Measurements from ENCODE around the gene CD244. TPM values are rescaled to one million over a fixed set of nuclear protein-coding genes. Genes with fewer than 3 reads are reported as not detected.

CD244 gene
- polyA plus RNA-seq, 1 donor from 2014 or later: not detected

DNA sequence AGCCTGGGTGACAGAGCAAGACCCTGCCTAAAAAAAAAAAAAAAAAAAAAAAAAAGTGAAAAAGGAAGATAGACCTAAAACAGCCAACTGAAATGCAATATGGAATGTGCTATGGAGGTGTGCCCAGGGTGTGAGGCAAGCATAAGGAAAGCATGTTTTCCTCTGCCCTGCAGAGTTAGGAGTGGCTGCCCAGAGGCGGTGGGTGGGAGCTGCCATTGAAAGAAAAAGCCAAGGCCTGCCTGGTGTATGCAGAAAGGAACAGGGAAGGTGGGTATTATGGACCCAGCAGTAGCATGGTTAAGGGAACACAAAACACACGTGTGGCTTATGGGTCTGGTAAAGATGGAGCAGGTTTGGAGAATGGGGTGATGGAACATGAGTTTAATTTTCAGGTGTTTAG, 8.9 kb downstream of the CD244 start:
- no peak overlapping the region for H2AFZ ChIP-seq (ENCODE audit: low read depth, low read length)
- no peak overlapping the region for H3K9ac ChIP-seq (ENCODE audit: low read length)
- no peaks in the 10 kb centered on the region for H3K27me3 ChIP-seq (ENCODE audit: insufficient read depth, low read depth, low read length)

DNA sequence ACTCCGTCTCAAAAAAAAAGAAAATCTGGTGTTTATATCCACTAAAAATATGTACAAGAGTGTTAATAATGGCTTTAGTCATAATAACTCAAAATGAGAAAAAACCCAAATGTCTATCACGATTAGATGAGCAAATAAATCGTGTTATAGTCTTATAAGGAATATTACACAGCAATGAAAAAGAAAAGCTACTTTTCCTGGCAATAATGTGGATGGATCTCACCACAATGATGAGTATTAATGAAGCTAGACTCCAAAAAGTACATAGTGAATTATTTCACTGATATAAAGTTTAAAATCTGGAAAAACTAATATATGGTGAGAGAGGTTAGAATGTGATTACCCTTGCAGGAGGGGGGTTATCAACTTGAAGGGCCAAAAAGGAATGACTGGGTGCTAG, 9.7 kb downstream of the CD244 start:
- H2AFZ ChIP-seq (ENCODE audit: low read depth, low read length): no peak overlapping the region
- no peaks in the 10 kb centered on the region for H3K36me3 ChIP-seq (ENCODE audit: insufficient read depth, low read length)
- no peaks in the 10 kb centered on the region for H3K27me3 ChIP-seq (ENCODE audit: insufficient read depth, low read depth, low read length)
- no peaks in the 10 kb centered on the region for H3F3A ChIP-seq (ENCODE audit: insufficient read depth, low read length, poor library complexity, severe bottlenecking)
- no peak overlapping the region for H3K4me3 ChIP-seq (ENCODE audit: low read length)
- H3K9ac ChIP-seq (ENCODE audit: low read length): no peak overlapping the region
- no peaks in the 10 kb centered on the region for H3K79me2 ChIP-seq (replicated peaks; ENCODE audit: insufficient read depth, low read length)
- H3K27ac ChIP-seq (ENCODE audit: low read length): no peak overlapping the region
- no peaks in the 10 kb centered on the region for H4K20me1 ChIP-seq (ENCODE audit: insufficient read depth)
- no peaks in the 10 kb centered on the region for H3K9me2 ChIP-seq (ENCODE audit: insufficient read depth, low read length)
- no peak overlapping the region for H3K4me2 ChIP-seq (ENCODE audit: low read length)
- H3K9me3 ChIP-seq (ENCODE audit: low read length): no peaks in the 10 kb centered on the region
- TF ChIP-seq EP300 (conservative IDR thresholded peaks at IDR 0.05; ENCODE audit: poor library complexity, severe bottlenecking): no peak
- TF ChIP-seq TAF1 (IDR thresholded peaks at IDR 0.05; ENCODE audit: low read depth): no peak
- TF ChIP-seq RAD21 (conservative IDR thresholded peaks at IDR 0.05): no peak
- TF ChIP-seq, protein P1, sequence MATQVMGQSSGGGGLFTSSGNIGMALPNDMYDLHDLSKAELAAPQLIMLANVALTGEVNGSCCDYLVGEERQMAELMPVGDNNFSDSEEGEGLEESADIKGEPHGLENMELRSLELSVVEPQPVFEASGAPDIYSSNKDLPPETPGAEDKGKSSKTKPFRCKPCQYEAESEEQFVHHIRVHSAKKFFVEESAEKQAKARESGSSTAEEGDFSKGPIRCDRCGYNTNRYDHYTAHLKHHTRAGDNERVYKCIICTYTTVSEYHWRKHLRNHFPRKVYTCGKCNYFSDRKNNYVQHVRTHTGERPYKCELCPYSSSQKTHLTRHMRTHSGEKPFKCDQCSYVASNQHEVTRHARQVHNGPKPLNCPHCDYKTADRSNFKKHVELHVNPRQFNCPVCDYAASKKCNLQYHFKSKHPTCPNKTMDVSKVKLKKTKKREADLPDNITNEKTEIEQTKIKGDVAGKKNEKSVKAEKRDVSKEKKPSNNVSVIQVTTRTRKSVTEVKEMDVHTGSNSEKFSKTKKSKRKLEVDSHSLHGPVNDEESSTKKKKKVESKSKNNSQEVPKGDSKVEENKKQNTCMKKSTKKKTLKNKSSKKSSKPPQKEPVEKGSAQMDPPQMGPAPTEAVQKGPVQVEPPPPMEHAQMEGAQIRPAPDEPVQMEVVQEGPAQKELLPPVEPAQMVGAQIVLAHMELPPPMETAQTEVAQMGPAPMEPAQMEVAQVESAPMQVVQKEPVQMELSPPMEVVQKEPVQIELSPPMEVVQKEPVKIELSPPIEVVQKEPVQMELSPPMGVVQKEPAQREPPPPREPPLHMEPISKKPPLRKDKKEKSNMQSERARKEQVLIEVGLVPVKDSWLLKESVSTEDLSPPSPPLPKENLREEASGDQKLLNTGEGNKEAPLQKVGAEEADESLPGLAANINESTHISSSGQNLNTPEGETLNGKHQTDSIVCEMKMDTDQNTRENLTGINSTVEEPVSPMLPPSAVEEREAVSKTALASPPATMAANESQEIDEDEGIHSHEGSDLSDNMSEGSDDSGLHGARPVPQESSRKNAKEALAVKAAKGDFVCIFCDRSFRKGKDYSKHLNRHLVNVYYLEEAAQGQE (IDR thresholded peaks at IDR 0.05; ENCODE audit: borderline replicate concordance): no peak
- no peak for TF ChIP-seq POLR2AphosphoS5 (IDR thresholded peaks at IDR 0.05)
- TF ChIP-seq, protein P2, sequence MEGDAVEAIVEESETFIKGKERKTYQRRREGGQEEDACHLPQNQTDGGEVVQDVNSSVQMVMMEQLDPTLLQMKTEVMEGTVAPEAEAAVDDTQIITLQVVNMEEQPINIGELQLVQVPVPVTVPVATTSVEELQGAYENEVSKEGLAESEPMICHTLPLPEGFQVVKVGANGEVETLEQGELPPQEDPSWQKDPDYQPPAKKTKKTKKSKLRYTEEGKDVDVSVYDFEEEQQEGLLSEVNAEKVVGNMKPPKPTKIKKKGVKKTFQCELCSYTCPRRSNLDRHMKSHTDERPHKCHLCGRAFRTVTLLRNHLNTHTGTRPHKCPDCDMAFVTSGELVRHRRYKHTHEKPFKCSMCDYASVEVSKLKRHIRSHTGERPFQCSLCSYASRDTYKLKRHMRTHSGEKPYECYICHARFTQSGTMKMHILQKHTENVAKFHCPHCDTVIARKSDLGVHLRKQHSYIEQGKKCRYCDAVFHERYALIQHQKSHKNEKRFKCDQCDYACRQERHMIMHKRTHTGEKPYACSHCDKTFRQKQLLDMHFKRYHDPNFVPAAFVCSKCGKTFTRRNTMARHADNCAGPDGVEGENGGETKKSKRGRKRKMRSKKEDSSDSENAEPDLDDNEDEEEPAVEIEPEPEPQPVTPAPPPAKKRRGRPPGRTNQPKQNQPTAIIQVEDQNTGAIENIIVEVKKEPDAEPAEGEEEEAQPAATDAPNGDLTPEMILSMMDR (IDR thresholded peaks at IDR 0.05; ENCODE audit: poor library complexity, severe bottlenecking): no peak
- no peak for TF ChIP-seq SMC3 (conservative IDR thresholded peaks at IDR 0.05; ENCODE audit: poor library complexity)
- no peak for TF ChIP-seq MXI1 (conservative IDR thresholded peaks at IDR 0.05; ENCODE audit: poor library complexity, severe bottlenecking)
- no peak for TF ChIP-seq EZH2 (IDR thresholded peaks at IDR 0.05; ENCODE audit: borderline replicate concordance, insufficient read depth, low read length, poor library complexity, severe bottlenecking)

More for the DNA sequence above, 8.9 kb downstream of the CD244 start:
- H3K36me3 ChIP-seq (ENCODE audit: insufficient read depth, low read length): no peaks in the 10 kb centered on the region
- no peaks in the 10 kb centered on the region for H3K9me3 ChIP-seq (ENCODE audit: low read length)
- H3K9me2 ChIP-seq (ENCODE audit: insufficient read depth, low read length): no peaks in the 10 kb centered on the region
- no peaks in the 10 kb centered on the region for H3F3A ChIP-seq (ENCODE audit: insufficient read depth, low read length, poor library complexity, severe bottlenecking)
- no peak overlapping the region for H3K4me2 ChIP-seq (ENCODE audit: low read length)
- no peak overlapping the region for H3K27ac ChIP-seq (ENCODE audit: low read length)
- no peak for TF ChIP-seq TAF1 (IDR thresholded peaks at IDR 0.05; ENCODE audit: low read depth)
- TF ChIP-seq MXI1 (conservative IDR thresholded peaks at IDR 0.05; ENCODE audit: poor library complexity, severe bottlenecking): no peak
- TF ChIP-seq POLR2AphosphoS5 (IDR thresholded peaks at IDR 0.05): no peak
- TF ChIP-seq, protein P2 (IDR thresholded peaks at IDR 0.05; ENCODE audit: poor library complexity, severe bottlenecking): no peak
- no peak for TF ChIP-seq SMC3 (conservative IDR thresholded peaks at IDR 0.05; ENCODE audit: poor library complexity)
- H3K4me3 ChIP-seq (ENCODE audit: low read length): no peak overlapping the region
- no peaks in the 10 kb centered on the region for H3K79me2 ChIP-seq (replicated peaks; ENCODE audit: insufficient read depth, low read length)
- H4K20me1 ChIP-seq (ENCODE audit: insufficient read depth): no peaks in the 10 kb centered on the region

Measured in neural cell (in vitro differentiated cells).